Upper lobe of left lung (tissue), 4 donors: ENCODE data around the gene FDXR.

Experiments used
- POLR2A ChIP-seq, 4 donors: fragments of 450-650 bp; IDR thresholded peaks; one replicate each; pipeline ENCODE4 v1.5.1; 2016 to 2017; ENCODE audit warnings: antibody characterized with exemption in 4 of 4, mild to moderate bottlenecking in 2 of 4
- TF ChIP-seq, protein P1 (sequence below), 6 experiments: fragments of 450-650 bp in 4 of 6; fragments of 200-600 bp in 2 of 6; sonication (generic) in 2 of 6; IDR thresholded peaks; one replicate each; pipeline ENCODE4 v1.5.1; 2016 to 2019; ENCODE audit warnings: antibody characterized with exemption in 6 of 6

DNA sequence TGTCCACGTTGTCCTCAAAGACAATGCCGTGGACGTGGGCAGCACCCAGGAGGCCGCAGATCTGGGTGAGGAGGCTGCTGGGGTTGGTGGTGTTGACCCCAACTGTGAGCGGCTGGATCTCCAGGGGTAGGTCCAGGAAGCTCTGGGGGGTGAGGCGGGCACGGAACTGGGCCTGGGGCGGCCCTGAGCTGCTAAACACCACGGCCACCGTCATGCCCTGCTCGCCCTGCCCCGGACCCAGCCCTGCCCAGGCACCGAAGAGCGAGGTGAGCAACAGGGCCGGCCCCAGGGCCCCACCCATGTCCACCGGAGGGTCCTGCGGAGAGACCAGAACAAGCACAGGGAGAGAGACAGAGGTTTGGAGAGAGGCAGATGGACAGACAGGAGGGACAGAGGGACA lies 18.0 kb downstream of the FDXR start:
- TF ChIP-seq, protein P1, sequence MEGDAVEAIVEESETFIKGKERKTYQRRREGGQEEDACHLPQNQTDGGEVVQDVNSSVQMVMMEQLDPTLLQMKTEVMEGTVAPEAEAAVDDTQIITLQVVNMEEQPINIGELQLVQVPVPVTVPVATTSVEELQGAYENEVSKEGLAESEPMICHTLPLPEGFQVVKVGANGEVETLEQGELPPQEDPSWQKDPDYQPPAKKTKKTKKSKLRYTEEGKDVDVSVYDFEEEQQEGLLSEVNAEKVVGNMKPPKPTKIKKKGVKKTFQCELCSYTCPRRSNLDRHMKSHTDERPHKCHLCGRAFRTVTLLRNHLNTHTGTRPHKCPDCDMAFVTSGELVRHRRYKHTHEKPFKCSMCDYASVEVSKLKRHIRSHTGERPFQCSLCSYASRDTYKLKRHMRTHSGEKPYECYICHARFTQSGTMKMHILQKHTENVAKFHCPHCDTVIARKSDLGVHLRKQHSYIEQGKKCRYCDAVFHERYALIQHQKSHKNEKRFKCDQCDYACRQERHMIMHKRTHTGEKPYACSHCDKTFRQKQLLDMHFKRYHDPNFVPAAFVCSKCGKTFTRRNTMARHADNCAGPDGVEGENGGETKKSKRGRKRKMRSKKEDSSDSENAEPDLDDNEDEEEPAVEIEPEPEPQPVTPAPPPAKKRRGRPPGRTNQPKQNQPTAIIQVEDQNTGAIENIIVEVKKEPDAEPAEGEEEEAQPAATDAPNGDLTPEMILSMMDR (IDR thresholded peaks at IDR 0.05): no peak
- TF ChIP-seq POLR2A (IDR thresholded peaks at IDR 0.05): no peak
